ENCODE measurements around the gene FOXF2.

Gene FOXF2

GRCh38 chr6:1415416-1416063 lies 26.2 kb downstream of the FOXF2 start:
- DNase-seq, result no peak

DNA sequence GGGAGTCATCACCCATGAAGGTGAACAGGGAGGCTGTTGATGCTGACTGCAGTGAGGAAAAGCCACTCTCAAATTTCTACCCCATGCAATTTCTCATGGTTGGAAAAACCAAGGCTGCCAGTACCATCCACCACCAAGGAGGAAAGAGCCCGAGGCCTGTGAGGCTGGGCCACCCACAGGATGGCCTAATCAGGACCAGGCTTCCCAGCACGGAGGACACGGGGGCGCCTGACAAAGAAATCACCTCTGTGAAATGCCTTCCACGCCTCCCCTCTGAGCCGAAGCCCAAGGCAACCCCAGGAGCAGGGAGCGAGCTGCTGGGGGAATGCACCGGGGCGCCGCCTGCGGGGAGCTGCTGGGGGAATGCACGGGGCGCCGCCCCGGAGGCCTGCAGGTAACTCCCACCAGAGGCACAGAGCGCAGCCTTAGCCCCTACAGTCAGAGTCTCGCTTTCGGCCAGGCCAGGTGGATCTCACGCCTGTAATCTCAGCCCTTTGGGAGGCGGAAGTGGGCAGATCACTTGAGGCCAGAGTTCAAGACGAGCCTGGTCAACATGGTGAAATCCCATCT lies 26.9 kb downstream of the FOXF2 start:
- no peak for DNase-seq

DNA sequence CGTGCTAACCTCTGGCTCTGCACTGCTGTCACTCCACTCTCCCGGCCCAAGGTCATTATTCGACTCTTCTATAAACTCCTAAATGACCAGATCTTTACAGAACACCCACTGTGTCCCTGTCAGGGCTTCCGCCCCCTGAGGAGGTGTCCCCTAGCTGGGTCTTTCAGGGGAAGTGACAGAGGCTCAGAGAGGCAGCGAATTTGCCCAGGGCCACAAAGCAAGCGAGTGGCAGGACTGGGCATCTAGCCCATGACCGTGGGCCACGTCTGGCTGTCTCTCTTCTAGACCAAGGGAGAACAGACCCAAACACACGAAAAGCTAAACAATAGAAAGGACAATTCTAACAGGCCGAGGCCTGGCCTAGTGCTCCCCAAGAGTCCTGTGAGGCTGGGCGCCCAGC lies 27.4 kb downstream of the FOXF2 start:
- DNase-seq, result no peak

GRCh38 chr6:1417718-1418117 lies 28.3 kb downstream of the FOXF2 start:
- DNase-seq, result no peak

GRCh38 chr6:1418471-1419191 lies 29.3 kb downstream of the FOXF2 start:
- DNase-seq, result no peak

- DNase-seq, result no peak
Observed at GRCh38 chr6:1420382-1420781, 31.0 kb downstream of the FOXF2 start.

- DNase-seq, result no peak
Observed at GRCh38 chr6:1422290-1422689, 32.9 kb downstream of the FOXF2 start.

- no peak for DNase-seq
Observed at GRCh38 chr6:1423578-1423977, 34.2 kb downstream of the FOXF2 start.

DNA sequence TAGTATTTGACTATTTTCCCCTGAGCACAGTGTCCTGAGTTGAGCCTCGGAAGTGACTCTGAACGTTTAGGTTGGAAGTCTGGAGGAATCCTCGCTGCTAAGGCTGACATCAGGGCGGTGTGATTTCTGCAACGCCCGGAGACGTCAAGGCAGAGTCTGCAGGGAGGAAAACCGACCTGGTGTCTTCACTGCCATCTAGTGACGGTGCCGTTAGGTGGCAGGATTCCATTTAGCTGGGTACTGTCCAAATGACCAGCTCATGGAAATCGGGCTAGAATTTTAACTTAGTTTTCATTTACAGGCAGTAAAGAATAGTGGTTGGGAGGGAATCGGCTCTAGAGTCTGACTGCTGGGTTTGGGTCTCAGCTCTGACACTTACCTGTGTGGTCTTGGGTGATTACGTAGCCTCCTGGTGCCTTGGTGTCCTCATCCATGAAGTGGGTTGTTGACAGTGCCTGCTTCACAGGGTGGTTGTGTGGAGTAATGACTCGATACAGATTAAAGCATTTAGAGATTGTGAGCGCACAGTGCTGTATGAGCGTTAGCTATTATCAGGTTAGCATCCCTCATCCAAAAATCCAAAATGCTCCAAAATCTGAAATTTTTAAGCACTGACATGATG lies 35.0 kb downstream of the FOXF2 start:
- peak; percentile 19 for DNase-seq

GRCh38 chr6:1426416-1426815 lies 37.0 kb downstream of the FOXF2 start:
- no peak for DNase-seq

DNA sequence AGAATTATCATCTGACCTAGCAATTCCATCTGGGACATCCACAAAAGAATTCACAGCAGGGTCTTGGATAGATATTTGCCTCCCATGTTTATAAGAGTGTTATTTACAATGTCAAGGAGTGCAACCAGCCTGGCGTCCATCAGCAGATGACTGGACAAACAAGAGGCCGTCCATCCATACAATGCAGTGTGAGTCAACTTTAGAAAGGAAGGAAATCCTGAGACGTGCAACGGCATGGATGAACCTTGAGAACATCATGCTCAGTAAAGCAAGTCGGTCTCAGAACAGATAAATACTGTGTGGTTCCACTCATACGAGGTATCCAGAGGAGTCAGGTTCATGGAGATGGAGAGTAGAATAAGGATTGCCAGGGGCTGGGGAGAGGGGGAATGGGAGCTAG lies 46.4 kb downstream of the FOXF2 start:
- DNase-seq, result no peak

- peak; percentile 32 for DNase-seq
Observed at GRCh38 chr6:1436334-1437306, 47.2 kb downstream of the FOXF2 start.

GRCh38 chr6:1437553-1438406 lies 48.4 kb downstream of the FOXF2 start:
- DNase-seq, result no peak

- DNase-seq, result no peak
Observed at GRCh38 chr6:1438471-1438881, 49.1 kb downstream of the FOXF2 start.

- DNase-seq, result no peak
Observed at GRCh38 chr6:1439349-1439748, 50.0 kb downstream of the FOXF2 start.

DNA sequence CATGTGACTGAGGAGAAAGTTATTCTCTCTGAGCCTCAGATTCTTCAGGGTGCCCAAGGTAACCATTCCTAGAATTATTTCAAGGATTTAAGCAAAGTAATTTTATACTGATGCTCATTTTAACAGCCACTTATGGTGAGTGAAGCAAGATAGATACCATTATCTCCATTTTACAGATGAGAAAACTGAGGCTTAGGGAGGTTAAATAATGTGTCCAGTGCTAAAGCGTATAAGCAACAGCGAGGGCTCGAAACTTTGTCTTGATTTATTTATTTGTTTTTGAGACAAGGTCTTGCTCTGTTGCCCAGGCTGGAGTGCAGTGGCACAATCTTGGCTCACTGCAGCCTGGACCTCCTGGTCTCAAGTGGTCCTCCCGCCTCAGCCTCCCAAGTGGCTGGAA lies 53.6 kb downstream of the FOXF2 start:
- DNase-seq, result no peak

Measured in activated naive CD4-positive, alpha-beta T cell treated with anti-CD3 and anti-CD28 coated beads, Interleukin-2, amount 50 U/mL, for 16 hours (primary cell).